GM18873 (cell line): ENCODE measurements around the gene MAGI2.

ENCODE experiments used
- ATAC-seq: cut with Tn5 transposase; IDR thresholded peaks from one replicate; pipeline ENCODE4 v1.9.1; 2021; ENCODE audit warnings: mild to moderate bottlenecking, moderate library complexity, moderate number of reproducible peaks; ENCODE audit not compliant: unreplicated experiment, low FRiP score

Gene MAGI2

DNA sequence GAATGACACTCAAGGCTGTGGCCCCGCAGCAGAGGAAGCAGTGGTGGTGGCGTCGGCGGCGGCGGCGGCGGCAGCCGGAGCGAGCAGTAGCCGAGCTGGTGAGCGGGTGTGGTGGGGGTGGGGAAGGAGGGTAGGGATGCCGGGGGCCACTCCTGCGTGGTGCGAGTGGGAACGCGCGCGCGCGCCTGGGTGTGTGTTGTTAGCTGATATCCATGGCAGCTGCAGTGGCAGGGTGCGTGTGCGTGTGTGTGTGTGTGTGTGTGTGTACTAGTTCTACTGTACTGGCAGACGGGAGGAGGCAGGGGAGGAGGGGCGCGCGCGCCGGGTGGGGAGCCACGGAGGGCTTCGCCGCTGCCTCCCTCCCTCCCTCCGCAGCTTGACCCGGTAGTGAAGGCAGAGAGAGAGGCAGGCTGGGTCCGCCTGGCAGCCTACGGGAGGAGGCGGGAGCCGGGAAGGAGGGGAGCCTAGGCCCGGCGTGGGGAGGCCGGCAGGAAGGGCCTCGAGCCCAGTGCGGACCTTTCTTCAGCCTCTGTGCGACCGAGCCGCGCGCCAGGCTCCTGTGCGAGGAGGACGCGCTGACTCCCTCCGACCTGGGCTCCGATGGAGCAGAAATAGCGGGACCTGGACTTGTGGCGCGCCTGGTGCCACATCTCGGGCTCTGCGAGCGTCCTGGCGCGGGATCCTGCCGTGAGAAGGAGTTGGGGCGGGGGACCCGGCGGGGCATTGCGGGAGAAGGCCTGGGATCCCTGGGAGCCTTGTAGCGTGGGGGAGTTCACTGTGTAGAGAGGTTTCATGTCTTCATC lies at the start of gene MAGI2:
TSS of gene MAGI2 (minus strand) at position 110 of the 803 bp plus-strand sequence. CDS start 347 bp downstream, outside the sequence.
- ATAC-seq: no peak

DNA sequence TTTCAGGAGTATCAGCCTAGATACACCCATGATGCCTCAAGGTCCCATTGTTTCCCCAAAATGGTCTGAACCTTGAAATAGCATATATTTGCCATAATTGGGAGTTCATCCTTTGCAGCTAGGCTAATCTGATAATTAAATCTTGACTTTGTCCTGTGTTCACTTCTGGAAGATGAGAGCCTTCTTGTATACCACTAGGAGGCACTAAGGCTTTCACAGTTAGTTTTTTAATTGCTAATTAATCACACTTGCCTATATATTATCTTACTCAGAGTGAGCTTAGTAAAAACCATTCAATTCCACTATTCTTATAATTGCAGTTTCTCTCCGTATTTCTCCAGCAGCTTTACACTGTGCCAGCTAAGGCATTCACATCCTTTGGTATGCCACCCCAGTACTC lies 48.7 kb upstream of the MAGI2 start:
- no peak for ATAC-seq

DNA sequence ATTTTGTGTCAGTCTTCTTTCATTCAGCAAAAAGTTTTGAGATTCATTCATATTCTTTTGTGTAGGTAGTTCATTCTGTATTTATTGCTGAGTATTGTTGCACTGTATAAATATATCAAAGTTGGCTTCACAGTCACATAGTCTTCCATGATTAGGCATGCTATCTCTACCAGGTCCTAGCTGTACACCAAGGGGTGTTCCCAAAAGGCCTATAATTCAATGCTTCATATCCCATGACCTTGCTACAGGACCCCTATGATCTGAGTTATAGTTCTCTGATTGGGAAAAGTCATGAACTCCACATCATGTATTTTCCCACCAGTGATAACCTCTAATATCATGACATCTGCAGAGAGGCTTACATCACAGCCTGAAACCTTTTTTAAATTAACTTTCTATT lies 47.3 kb upstream of the MAGI2 start:
- no peak for ATAC-seq

DNA sequence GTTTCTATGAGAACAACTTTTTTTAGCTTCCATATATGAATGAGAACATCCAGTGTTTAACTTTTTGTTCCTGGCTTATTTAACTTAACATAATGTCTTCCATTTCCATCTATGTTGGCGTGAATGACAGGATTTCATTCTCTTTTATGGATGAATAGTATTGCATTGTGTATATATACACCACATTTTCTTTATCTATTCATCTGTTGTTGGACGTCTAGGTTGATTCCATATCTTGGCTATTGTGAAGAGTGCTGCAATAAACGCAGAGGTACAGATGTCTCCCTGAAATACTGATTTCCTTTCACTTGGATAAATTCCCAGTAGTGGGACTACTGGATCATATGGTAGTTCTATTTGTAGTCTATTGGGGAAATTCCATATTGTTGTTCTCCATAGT lies 44.3 kb upstream of the MAGI2 start:
- no peak for ATAC-seq

DNA sequence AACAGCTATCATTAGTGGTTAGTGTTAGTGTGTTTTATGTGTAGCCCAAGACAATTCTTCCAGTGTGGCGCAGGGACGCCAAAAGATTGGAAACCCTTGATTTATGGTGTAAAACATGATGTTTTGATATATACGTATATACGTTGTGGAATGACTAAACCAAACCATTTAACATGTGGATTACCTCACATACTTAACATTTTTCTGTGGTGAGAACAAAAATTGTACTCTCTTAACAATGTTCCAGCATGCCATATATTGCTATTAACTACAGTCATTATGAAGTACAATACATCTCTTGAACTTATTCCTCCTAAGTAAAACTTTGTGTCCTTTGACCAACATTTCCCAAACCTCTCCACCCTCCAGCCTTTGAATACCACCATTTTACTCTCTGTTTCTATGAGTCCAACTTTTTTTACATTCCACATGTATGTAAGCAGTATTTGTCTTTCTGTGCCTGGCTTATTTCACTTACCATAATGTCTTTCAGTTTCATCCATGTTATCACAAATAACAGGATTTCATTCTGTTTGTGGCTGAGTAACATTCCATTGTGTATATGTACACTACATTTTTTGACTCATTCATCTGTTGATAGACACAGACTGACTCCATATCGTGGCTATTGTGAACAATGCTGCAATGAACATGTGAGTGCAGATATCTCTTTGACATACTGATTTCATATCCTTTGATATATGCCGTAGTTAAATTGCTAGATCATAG lies 42.2 kb upstream of the MAGI2 start:
- ATAC-seq: no peak

DNA sequence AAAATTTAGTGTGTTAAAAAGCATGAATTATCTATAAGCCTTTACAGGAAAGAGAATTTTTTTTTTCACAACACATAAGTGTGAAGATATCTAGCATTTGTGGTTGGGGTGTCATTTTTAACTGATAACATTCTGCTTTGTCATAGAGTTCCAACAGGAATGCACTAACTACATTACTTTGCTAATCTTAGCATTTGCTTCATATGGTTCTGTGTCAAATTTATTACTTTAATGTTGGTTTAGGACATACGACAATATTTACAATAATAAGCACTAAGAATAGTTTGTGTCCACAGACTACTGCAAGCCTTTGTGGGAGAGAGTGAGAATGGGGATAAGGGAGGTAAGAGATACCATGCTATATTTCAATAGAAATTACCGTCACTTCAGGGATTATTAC lies 40.6 kb upstream of the MAGI2 start:
- ATAC-seq: no peak

DNA sequence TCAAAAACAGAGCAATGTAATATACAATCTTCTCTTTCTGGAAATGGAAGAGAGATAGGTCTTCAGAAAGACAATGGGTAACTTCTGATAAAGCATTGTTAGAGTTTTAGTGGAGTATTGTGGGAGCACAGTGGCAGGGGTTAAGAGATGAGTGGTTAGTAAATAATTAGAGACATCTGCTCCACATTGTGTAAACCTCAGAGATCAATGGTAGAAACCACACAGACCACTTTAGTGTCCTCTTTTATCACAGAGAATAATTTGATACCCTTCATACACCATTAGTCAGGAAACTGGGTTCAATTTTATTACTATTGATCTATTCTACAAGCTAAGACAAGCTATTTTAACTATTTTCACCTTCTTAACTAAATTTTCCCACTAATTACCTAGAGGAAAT lies 35.9 kb upstream of the MAGI2 start:
- no peak for ATAC-seq

DNA sequence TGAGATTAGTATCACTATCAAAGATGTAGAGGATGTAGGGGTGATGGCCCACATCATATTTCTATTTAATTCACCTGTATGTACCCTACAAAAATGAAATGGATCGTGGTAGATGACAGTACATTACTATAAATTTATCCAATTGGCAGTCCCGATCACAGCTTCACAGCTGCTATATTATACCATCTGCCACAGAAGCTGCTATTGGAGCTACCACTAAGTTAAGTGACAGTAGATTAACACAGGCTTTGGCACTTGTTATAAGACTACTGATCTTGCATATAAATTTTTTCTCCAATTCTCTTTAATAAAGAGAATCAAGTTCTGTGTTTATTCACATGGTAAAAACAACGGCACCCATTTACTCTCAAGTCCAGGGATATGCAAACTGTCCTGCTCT lies 24.9 kb upstream of the MAGI2 start:
- ATAC-seq: no peak

DNA sequence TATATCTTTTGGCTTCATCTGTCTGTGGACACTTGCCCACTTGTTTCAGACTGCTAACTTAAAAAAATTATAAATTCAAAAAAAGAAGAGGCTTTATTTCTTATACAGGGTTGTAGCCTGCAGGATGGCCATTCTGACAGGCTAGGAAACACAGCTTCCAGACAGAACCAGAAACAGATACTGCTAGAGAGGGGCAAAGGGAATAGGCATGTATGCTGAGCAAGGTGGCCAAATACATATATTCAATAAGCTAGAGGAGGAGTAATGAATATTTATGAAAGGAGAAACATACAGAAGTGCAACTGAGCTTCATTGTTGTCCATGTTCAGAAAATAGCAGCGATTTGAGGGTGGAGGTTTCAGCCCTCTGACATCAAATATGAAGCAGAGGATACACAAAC lies 22.0 kb upstream of the MAGI2 start:
- no peak for ATAC-seq

DNA sequence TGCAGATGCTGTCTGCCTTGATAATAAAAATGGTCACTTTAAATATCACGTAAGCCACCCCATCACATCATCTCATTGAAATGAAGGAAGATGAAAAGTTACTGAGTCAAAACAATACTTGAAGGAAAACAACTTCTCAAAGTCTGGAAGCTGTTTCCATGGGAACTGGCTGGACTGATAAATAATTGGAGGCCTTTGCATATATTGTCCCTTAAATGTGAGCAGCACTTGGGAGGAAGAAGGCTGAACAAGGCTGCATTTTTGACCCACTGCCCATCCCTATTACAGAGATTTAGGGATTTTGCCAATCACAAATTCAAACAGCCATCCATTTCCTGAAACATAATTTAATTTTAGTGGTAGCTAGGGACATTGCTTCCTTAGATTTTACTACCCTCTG lies 18.2 kb upstream of the MAGI2 start:
- ATAC-seq: no peak

DNA sequence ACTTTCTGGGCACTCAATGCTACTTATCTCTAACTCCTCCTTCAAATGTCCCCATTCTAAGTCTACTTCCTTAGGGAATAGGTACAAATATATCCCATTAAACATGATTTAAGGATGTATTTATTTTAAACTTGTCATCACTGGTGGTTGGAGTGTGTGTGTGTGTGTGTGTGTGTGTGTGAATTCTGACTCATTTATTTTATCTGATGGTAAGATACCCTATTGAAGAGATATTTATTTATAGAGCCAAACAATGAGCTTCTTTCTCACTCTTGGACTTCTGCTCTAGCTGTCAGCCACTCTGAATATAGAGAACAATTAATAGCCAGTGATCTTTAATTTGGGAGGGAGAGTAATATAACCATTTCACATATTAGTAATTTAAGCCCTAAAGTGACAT lies 17.8 kb upstream of the MAGI2 start:
- ATAC-seq: no peak

DNA sequence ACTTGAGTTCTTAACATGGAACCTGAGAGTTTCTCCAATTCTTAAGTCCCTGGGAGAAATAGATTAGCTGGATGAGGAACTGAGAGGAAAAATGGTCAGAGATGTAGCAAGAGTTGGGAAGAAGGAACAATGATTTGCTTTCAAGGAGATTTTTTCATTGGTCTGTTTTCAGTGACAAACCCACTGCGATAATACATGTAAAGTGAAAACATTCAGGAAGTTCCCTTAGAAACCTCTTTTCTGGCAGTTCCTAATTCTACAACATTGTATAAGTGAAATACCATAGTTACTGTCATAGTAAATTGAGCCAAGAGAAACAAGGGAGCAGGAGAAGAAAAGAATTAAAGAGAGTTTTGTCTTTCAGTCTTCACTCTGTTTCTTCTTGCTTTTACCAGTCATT lies 12.1 kb upstream of the MAGI2 start:
- no peak for ATAC-seq

DNA sequence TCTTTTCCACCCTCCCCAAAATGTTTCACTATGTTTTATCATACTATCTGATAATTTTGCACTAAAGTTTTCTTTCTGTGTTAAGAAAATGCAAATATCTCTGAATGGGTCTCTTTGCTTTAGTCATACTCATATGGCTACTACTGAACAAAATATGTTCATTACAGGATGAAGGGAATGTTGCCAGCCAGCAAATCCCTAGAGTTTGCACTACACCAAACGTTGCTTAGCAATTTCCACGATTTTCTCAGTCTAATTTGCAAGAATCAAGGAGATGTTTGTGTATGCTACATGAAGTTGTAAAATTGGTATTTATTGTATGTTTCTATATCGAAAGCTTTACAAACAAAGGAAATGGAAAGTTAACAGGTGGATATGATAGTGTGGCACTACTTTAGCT lies 10.6 kb upstream of the MAGI2 start:
- ATAC-seq: no peak

DNA sequence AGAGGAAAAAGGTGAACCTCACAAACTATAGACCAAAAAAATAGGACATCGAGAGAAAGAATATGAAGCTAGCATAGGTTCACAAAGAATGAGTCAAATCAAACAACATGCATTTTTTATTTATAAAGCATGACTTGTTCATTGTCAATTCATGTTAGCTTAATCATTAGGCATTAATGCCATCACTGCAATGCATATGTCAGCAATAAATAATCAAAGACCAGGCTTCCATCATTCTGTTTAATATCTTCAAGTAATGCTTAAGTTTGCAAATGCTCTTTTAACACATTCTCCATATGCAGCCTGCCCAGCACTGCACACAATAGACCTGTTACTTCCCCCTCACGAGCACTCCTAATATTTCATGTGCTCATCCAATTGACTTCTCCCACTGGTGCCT lies 8.9 kb upstream of the MAGI2 start:
- no peak for ATAC-seq

DNA sequence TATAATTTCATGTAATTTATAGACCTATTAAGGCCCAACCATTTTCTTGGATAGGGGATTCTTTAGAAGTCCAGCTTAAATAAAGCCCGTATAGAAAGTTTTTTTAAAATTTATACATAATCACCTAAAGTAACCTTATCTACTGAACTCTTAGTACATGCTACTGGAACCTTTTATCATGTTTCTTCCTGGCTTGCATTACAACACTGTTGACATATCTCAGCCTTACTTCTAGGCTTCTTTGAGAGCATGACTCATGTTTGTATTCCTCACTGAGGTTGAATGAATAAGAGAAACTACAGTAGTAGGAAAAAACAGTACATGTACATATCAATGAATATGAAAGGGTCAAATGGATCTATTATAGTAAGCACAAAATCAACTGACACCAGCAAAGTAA lies 8.2 kb upstream of the MAGI2 start:
- ATAC-seq: no peak

DNA sequence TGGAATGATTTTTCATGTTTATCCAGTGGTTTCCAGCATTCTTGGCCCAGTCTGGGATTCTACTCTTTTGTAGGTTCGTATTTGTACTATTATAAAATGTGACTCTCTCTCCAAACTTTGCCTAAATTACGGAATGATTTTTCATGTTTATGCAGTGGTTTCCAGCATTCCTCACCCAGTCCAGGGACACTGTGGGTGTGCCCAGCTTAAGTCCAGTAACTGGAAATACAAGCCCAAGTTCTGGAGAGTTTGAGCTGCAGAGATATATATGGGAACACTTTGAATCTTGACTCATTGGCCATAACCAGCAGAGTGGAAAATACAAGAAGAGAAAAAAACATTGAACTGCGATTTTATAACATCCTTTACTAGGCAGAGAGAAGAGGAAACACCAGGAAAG lies 5.9 kb upstream of the MAGI2 start:
- ATAC-seq: no peak

DNA sequence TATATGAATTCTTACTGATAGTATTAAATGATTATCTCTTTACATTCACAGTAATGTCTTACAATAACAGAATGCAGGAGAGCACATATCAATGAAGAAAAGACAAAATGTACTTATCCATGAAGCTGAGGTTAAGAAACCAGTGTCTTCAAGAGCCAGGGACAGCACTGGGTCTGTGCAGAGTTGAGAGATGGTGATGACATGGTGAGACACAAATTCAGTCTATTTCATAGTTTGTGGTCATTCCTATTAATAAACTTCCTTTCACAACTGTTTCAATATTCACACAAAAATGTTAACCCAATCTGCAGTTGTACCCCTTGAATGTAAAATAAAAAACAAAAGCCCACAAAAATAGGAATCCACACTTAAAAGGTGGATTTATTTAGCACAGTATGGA lies 5.3 kb upstream of the MAGI2 start:
- no peak for ATAC-seq

DNA sequence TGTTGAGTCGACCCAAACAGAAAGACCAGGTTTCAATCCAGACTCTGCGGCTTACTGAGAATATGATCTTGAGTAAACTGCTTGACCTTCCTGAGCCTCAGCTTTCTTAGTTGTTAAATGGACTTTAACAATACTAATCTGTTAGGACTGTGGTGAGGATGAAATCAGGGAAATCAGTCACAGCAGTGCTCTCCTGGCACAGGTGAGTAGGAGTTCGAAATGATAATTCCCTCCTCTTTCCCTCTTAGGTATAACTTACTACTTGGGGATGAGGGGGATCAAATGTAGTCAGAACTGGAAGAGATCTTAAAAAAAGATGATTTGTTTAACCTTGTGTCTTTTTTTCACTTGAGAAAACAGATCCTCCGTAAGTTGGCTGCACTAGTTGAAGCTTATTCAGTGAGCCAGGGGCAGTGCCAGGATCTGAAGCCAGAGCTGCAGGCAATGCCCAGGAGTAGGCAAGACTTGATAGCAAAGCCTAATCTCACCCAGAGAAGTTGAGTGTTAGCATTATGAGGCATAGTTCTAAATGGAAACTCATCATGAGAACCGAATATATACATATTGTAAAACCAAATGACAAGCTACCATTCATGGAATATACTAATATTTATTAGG lies 1.8 kb upstream of the MAGI2 start:
- no peak for ATAC-seq

DNA sequence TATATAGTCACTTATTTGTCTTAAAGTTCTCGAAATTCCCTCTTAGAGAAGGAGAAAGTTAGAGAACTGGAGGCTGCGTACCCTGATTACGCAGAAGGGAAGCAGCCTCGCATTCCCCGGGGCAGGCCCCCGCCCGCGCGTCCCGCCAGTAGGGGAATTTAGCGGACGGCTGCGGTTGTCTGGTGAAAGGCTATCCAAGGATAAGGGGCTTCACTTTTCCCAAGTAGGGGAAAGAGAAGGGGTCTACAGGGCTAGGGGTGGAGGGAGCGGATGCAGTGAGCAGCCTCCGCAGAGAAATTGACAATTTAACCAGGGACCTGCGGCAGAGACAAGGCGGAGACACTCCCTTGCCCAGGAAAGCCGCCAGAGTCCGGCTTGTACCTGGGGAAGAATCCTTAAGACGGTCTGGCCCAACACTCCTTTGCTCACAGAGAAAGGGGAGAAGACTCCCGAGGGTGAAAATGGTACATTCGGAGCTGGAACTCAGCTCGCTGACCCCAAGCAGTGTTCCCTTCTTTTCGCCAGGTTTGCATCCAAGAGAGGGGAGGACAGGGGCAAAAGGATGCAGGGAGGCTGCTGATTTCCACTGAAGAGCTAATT lies 994 bp upstream of the MAGI2 start:
- no peak for ATAC-seq

DNA sequence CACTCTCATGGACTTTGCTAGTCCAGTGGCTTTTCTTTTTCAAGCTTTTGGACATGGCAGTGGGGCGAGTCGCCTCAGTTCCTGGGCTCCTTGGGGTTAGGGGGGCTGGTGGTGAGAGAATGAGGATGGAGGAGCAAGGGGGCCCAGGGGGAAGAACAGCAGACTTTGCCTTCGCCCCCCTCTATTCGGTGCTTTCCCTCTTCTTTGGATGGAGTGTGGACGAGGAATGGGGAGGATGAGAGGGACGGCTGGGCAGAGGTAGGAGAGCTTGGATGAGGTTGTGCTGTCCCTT lies 255 bp downstream of the MAGI2 start:
- no peak for ATAC-seq

DNA sequence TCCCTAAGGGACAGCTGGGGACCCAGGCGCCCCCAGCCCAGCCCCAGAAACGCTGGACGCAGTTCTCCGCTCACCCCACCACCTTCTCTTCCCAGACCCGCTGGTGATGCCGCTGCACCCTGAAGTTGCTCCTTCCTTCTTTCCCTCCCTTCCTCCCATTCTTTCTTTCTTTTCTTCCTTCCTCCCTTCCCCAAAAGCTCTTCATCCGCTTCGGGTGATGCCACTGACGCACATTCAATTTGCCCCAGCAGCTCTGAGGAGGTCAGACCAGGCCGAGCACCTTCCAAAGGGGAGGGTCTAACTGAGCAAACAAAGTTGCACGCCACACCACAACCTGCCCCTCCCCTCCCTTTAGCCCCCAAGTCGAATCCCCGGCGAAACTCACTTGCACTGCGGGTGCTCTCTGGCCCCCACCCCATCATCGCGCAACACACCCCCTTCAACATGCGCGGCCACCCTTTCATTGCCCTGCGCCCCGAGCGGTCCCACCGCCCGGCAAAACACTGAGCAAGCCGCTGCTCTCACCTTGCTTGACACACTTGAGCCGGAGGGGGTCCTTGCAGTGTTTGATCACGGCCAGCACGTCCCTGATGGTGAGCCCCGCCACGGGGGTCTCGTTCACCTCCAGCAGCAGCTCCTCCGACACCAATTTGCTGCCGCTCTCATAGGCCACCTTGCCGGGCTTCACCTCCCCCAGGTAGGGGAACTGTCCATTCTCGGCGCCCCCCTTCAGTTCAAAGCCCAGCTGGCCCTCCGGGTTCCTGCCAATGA lies 787 bp downstream of the MAGI2 start:
- no peak for ATAC-seq
